Occipital lobe (tissue), 2 donors: Measurements from ENCODE around the gene FRMPD2. TPM values are rescaled to one million over a fixed set of nuclear protein-coding genes. Genes with fewer than 3 reads are reported as not detected.
"Not testable (repeated sequence)": the region's sequence is repeated elsewhere in the genome, so short reads cannot be mapped to it uniquely, and the experiment has no call there.

Experiments
- DNase-seq: peaks from one replicate; lab custom pipeline; 2025; lab: John Stamatoyannopoulos, UW
- total RNA-seq: library from RNA; depleted of rRNA; stranded (reverse); fragments of >200 nt; gene quantifications from one replicate; pipeline ENCODE4 v1.2.3, GENCODE V29; 2014

FRMPD2 gene
- total RNA-seq, 1 donor from 2014 or later = 3.3 TPM

DNA sequence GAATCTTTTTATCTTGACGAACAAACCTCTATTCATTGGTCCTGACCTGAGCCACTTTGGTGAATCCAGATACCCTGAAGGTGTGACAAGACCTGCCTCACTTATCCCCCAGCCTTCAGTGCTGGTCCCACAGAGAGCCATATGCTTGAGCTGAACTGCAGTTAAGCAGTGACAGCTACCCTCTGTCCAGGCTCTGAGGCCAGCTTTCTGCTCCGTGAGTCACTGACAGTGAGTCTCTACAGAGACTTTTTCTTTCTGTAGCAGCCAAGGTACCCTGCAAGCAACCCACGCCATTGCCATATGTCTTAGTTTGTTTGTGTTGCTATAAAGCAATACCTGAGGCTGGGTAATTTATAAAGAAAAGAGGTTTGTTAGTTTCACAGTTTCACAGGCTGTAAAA lies 133.5 kb downstream of the FRMPD2 start:
- DNase-seq = not testable (repeated sequence)

DNA sequence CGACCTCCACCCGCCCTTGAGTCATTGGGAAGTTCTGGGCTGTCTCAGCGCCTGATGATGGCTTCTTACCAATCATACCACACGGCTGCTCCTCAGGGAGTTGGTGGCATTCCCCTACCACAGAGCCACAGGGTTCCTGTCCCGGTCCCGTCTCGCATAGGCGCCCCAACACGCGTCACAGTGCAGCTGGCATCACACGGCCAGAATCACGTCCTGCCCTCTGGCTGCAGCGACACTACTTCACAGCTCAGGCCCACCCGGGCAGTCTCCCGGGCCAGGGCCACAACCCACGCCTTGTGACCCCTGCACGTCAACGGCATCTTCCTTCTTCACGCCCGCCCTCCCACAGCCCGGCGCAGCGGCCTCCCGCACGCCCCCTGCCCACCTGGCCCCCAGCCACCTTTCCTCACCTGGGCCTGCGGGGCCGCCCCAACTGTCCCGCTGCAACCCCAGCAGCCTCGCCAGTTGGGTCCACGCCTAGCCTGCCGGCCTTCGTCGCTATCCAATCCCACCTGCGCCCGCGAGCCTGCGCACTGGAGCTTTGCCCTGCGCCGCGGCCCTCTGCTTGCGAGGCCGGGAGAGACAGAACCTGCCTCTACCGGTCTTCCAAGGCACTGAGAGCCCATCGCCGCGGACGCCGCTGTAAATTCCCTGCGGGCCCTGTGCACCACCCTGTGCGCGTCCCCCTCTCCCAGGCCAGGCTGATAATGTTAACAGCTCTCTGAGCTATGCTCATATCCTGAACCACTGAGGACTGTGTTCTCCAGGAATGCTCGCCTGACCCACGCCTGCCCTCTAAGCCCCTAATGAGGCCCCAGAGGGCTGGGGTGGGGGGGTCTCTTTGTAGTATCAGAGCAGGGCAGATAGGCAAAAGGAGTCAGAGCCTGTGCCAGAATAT lies 134.3 kb downstream of the FRMPD2 start:
- DNase-seq = not testable (repeated sequence)

DNA sequence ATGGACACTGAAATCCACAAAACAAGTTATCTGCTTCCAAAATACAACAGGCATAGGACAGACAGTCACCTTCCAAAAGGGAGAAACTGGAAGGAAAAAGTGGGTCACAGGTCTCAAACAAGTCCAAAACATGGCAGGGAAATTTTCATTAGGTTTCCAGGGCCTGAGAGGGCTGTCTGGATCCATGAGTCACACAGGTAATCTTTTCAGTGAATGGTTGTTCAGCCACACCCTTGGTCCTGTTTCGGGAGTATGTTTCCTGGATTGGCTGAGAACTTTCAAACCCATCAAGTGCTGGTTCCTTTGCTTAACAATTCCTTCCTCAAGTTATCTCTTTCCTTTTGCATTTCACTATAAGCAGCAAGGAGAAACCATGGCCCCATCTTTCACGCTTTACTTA lies 145.5 kb downstream of the FRMPD2 start:
- DNase-seq = not testable (repeated sequence)

DNA sequence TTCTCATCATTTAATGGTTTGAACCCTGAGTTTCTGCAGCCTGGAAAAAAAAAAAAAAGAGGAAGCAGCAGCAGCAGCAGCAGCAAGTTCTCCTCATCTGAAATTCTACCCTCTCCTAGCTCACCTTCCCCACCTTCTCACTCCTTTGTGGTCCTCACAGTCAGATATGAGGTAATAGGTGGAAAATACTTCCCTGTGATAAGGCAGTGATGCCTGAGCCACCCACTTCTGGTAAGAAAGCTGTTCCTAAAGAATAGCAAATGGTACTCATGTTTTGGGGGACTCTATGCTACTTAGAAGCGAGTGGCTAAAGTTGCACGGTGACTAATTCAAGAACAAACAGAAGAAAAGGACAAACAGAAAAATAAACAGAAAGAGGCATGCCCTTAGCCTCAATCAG lies 148.2 kb downstream of the FRMPD2 start:
- not testable (repeated sequence) for DNase-seq

DNA sequence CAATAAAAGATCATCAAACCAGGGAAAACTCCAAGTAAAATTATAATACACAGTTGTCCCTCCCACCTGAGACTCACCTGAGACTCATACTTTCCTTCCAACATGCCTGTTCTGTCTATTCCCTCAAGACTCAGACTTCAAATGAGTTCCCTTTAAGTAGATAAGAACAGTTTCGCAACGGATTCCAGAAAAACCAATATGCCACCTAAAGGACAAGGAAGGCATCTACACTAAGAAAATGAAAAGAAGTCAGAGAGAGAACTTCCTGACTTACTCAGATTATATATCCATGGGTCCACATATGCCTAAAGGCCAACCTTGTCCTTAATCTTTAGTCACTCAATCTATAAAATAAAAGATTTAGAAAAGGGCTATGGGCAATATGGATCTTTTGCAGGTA lies 148.9 kb downstream of the FRMPD2 start:
- not testable (repeated sequence) for DNase-seq

DNA sequence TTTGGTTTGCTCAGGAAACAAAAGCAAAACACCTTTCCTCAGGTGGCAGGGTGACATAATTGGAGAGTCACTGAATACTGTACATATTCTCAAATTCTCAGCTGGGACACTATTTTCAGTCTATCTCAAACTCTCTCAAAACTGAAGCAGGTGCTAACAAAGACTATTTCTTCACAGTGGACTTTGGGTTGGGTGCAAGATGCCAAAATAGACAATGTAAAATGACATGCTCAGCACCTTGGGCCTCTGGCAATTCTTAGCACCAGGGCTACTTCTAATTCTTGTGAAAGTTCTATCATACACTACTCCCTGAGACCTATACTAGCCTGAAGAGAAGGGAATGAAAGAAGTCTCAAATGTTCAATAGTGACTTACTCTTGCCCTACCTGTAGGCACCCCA lies 151.9 kb downstream of the FRMPD2 start:
- not testable (repeated sequence) for DNase-seq

DNA sequence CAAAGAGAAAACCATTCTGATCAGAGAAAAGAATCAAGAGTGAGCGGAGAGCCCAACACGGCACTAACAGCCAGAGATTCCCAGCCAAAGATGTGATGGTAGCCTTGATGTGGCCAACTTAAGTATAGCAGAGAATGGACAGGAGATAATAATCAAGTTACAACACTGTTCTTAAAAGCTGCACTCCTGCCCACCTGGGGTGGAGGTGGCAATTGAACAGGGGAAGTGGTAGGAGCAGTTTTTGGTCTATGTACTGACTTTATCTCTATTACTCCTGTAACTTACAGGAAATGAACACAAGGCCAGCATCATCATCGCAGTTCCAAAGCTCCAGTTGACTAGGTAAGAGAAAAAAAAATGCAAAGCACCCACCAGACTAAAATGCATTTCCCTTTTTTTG lies 164.2 kb downstream of the FRMPD2 start:
- DNase-seq = not testable (repeated sequence)

Other genes starting within 250 kb of the FRMPD2 start
- 331 TPM for gene MAPK8, start 32.0 kb upstream of the FRMPD2 start, total RNA-seq